Astrocyte (in vitro differentiated cells and primary cell): ENCODE data around the gene UROC1. TPM values are rescaled to one million over a fixed set of nuclear protein-coding genes. Genes with fewer than 3 reads are reported as not detected.

Experiments used
- DNase-seq: peaks from one replicate; pipeline ENCODE4 v3.0.0-alpha.2; 2010; ENCODE audit warnings: low read depth
- FAIRE-seq: peaks from 2 replicates; lab custom pipeline; 2011; peaks lifted over from hg19 to GRCh38; lab: Jason Lieb, UNC
- H2AFZ ChIP-seq: 2 replicates; pipeline ENCODE4 v1.6.0; 2012; ENCODE audit warnings: low read depth, low read length, inconsistent platforms
- H3K27ac ChIP-seq: 2 replicates; pipeline ENCODE4 v1.5.1; 2011; ENCODE audit warnings: low read depth, low read length, inconsistent platforms
- H3K27me3 ChIP-seq: 2 replicates; pipeline ENCODE4 v1.6.0; 2011; ENCODE audit warnings: low read length, inconsistent platforms; ENCODE audit not compliant: insufficient read depth
- H3K36me3 ChIP-seq: 2 replicates; pipeline ENCODE4 v1.5.1; 2011; ENCODE audit warnings: low read length, inconsistent platforms; ENCODE audit not compliant: insufficient read depth
- H3K4me1 ChIP-seq: 2 replicates; pipeline ENCODE4 v1.5.1; 2011; ENCODE audit warnings: low read length, inconsistent platforms; ENCODE audit not compliant: insufficient read depth
- H3K4me2 ChIP-seq: 2 replicates; pipeline ENCODE4 v1.6.0; 2012; ENCODE audit warnings: low read length, inconsistent platforms
- H3K4me3 ChIP-seq: 2 replicates; pipeline ENCODE4 v1.5.1; 2011; ENCODE audit warnings: low read depth, mild to moderate bottlenecking, low read length, inconsistent platforms; ENCODE audit not compliant: insufficient read depth
- H3K79me2 ChIP-seq: 2 replicates; pipeline ENCODE4 v1.6.0; 2012; ENCODE audit warnings: mild to moderate bottlenecking, low read length, inconsistent platforms; ENCODE audit not compliant: insufficient read depth
- H3K9ac ChIP-seq: 2 replicates; pipeline ENCODE4 v1.6.0; 2012; ENCODE audit warnings: mild to moderate bottlenecking, low read length, inconsistent platforms
- H3K9me3 ChIP-seq: 2 replicates; pipeline ENCODE4 v1.5.1; 2012; ENCODE audit warnings: low read depth, mild to moderate bottlenecking, low read length, inconsistent platforms; ENCODE audit not compliant: insufficient read depth
- H4K20me1 ChIP-seq: 2 replicates; pipeline ENCODE4 v1.6.0; 2012; ENCODE audit warnings: low read length, inconsistent platforms; ENCODE audit not compliant: insufficient read depth
- H3K27ac Mint-ChIP-seq: one replicate; pipeline ENCODE4 v1.8.0; 2021; ENCODE audit warnings: mild to moderate bottlenecking, mixed read lengths; ENCODE audit not compliant: unreplicated experiment
- H3K27me3 Mint-ChIP-seq: one replicate; pipeline ENCODE4 v1.8.0; 2021; ENCODE audit warnings: low read depth, mixed read lengths; ENCODE audit not compliant: unreplicated experiment
- H3K36me3 Mint-ChIP-seq: one replicate; pipeline ENCODE4 v1.8.0; 2021; ENCODE audit warnings: low read depth, mixed read lengths; ENCODE audit not compliant: unreplicated experiment
- H3K4me1 Mint-ChIP-seq: one replicate; pipeline ENCODE4 v1.8.0; 2021; ENCODE audit warnings: low read depth, mixed read lengths; ENCODE audit not compliant: unreplicated experiment
- H3K4me3 Mint-ChIP-seq: one replicate; pipeline ENCODE4 v1.8.0; 2021; ENCODE audit warnings: mild to moderate bottlenecking, moderate library complexity, mixed read lengths; ENCODE audit not compliant: unreplicated experiment
- H3K9me3 Mint-ChIP-seq: one replicate; pipeline ENCODE4 v1.8.0; 2021; ENCODE audit warnings: mild to moderate bottlenecking, mixed read lengths; ENCODE audit not compliant: unreplicated experiment
- EZH2 ChIP-seq: IDR thresholded peaks from 2 replicates; pipeline ENCODE4 v1.6.1; 2012; ENCODE audit warnings: mild to moderate bottlenecking, low read length, inconsistent platforms; ENCODE audit not compliant: insufficient read depth
- total RNA-seq: library from RNA; stranded (reverse); gene quantifications from 2 replicates; pipeline ENCODE4 v1.2.1, GENCODE V29; 2021
- TF ChIP-seq, protein P1 (sequence below): IDR thresholded peaks from 2 replicates; pipeline ENCODE4 v1.5.1; 2011; ENCODE audit warnings: low read depth, mild to moderate bottlenecking, inconsistent platforms, low read length, moderate library complexity; ENCODE audit not compliant: insufficient read depth

The UROC1 gene
- total RNA-seq, 1 donor from 2014 or later = not detected

- Mint-ChIP-seq H3K9me3 (no peaks in the 10 kb centered on the region), H3K4me1 (no peaks in the 10 kb centered on the region), H3K4me3 (no peak overlapping the region), H3K36me3 (peaks cover 1% of the 10 kb centered on the region), H3K27me3 (peaks cover 71% of the 10 kb centered on the region), H3K27ac (no peak overlapping the region)
- H3K36me3 ChIP-seq = no peaks in the 10 kb centered on the region
- H3K4me3 ChIP-seq = no peak overlapping the region
- H3K9me3 ChIP-seq = no peaks in the 10 kb centered on the region
- FAIRE-seq (no peak), DNase-seq (no peak)
- H3K27me3 ChIP-seq = peaks cover 26% of the 10 kb centered on the region
- no peaks in the 10 kb centered on the region for H4K20me1 ChIP-seq
- H2AFZ ChIP-seq = no peak overlapping the region
- TF ChIP-seq, protein P1, sequence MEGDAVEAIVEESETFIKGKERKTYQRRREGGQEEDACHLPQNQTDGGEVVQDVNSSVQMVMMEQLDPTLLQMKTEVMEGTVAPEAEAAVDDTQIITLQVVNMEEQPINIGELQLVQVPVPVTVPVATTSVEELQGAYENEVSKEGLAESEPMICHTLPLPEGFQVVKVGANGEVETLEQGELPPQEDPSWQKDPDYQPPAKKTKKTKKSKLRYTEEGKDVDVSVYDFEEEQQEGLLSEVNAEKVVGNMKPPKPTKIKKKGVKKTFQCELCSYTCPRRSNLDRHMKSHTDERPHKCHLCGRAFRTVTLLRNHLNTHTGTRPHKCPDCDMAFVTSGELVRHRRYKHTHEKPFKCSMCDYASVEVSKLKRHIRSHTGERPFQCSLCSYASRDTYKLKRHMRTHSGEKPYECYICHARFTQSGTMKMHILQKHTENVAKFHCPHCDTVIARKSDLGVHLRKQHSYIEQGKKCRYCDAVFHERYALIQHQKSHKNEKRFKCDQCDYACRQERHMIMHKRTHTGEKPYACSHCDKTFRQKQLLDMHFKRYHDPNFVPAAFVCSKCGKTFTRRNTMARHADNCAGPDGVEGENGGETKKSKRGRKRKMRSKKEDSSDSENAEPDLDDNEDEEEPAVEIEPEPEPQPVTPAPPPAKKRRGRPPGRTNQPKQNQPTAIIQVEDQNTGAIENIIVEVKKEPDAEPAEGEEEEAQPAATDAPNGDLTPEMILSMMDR = no peak
- no peak for TF ChIP-seq EZH2
- H3K79me2 ChIP-seq = no peaks in the 10 kb centered on the region
- no peak overlapping the region for H3K4me2 ChIP-seq
- no peak overlapping the region for H3K9ac ChIP-seq
- H3K27ac ChIP-seq = no peak overlapping the region
- H3K4me1 ChIP-seq = peaks cover 7% of the 10 kb centered on the region
Observed at GRCh38 chr3:126521122-126521891, 3.7 kb upstream of the UROC1 start.

DNA sequence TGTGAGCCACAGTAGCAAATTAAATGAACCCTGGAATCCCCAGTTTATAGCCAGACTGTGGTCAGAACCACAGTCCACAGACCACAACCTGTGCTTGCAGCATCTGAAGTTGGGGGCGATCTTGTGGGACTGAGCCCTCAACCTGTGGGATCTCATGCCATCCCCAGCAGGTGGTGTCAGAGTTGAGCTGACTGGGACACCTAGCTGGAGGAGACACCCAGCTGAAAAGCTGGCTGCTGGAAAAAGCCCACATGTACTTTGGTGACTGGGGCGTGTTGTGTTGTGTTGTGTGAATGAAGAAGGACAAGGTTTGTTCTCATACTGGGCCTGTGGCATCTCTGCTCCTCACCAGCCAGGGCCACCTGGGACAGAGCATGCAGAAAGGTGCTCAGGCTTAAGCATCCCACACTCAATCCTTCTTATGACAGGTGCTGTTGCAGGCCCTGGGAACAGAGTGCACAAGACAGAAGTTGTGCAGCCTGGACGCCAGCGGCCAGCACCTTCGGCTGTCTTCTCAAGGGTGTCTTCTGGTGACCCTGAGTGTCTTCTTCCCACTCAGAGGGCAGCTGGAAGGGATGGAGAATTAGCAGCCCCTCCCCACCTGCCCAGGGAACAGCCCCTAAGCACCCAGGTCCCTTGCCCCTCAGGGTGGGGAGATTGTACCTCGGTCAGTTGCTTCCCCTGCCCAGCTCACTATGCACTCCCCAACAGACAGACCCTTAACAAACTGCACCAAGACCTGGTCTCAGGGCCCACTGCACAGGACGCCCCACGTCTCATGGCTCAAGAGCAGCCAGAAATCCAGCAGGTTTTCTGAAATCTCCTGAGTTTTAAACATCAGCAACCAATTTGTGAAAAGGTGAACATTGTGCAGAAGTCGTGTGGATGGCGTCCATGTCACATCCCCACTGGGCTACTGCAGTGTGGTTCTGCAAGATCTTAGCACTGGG is 2.2 kb upstream of the UROC1 start:
- H3K27me3 ChIP-seq = peaks cover 22% of the 10 kb centered on the region
- no peak overlapping the region for H3K9ac ChIP-seq
- no peaks in the 10 kb centered on the region for H3K9me3 ChIP-seq
- Mint-ChIP-seq H3K9me3 (no peaks in the 10 kb centered on the region), H3K27ac (no peak overlapping the region), H3K4me1 (no peaks in the 10 kb centered on the region), H3K36me3 (peaks cover 1% of the 10 kb centered on the region), H3K27me3 (peaks cover 56% of the 10 kb centered on the region), H3K4me3 (no peak overlapping the region)
- H3K4me3 ChIP-seq = no peak overlapping the region
- TF ChIP-seq, protein P1 = no peak
- TF ChIP-seq EZH2 = no peak
- DNase-seq = no peak
- H3K27ac ChIP-seq = no peak overlapping the region
- no peaks in the 10 kb centered on the region for H3K36me3 ChIP-seq
- no peak overlapping the region for H2AFZ ChIP-seq
- H4K20me1 ChIP-seq = no peaks in the 10 kb centered on the region
- peaks cover 7% of the 10 kb centered on the region for H3K4me1 ChIP-seq
- FAIRE-seq = no peak
- H3K79me2 ChIP-seq = no peaks in the 10 kb centered on the region
- no peak overlapping the region for H3K4me2 ChIP-seq
